GM10266 (cell line): Measurements from ENCODE around the gene VIL1.

Experiments used
- DNase-seq: peaks from one replicate; pipeline ENCODE4 v3.0.0; 2012; ENCODE audit errors: extremely low spot score
- TF ChIP-seq, protein P1 (sequence below): IDR thresholded peaks from 2 replicates; pipeline ENCODE4 v1.5.1; 2012; ENCODE audit warnings: mild to moderate bottlenecking, low read depth; ENCODE audit not compliant: control insufficient read depth, insufficient read depth; ENCODE audit errors: missing control alignments

Gene VIL1

DNA sequence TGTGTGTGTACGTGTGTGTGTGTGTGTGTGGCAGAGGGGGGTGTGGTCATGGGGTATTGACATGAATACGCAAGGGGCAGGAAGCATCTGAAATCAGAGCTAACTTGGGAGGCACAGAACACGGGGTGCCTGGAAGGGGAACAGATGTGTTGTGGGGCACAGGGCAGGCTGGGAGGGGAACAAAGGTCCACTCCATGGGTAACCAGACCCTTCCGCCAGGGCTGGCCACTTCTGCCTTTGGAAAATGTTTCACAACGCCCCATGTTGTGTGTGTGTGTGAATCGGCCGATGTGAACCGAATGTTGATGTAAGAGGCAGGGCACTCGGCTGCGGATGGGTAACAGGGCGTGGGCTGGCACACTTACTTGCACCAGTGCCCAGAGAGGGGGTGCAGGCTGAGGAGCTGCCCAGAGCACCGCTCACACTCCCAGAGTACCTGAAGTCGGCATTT is 37.0 kb upstream of the VIL1 start, which contains the start of gene SLC11A1:
TSS of gene SLC11A1 (plus strand) at position 358 of the 451 bp plus-strand sequence. CDS start 96 bp downstream, outside the sequence.
- DNase-seq, result no peak
- TF ChIP-seq, protein P1, sequence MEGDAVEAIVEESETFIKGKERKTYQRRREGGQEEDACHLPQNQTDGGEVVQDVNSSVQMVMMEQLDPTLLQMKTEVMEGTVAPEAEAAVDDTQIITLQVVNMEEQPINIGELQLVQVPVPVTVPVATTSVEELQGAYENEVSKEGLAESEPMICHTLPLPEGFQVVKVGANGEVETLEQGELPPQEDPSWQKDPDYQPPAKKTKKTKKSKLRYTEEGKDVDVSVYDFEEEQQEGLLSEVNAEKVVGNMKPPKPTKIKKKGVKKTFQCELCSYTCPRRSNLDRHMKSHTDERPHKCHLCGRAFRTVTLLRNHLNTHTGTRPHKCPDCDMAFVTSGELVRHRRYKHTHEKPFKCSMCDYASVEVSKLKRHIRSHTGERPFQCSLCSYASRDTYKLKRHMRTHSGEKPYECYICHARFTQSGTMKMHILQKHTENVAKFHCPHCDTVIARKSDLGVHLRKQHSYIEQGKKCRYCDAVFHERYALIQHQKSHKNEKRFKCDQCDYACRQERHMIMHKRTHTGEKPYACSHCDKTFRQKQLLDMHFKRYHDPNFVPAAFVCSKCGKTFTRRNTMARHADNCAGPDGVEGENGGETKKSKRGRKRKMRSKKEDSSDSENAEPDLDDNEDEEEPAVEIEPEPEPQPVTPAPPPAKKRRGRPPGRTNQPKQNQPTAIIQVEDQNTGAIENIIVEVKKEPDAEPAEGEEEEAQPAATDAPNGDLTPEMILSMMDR, result no peak

DNA sequence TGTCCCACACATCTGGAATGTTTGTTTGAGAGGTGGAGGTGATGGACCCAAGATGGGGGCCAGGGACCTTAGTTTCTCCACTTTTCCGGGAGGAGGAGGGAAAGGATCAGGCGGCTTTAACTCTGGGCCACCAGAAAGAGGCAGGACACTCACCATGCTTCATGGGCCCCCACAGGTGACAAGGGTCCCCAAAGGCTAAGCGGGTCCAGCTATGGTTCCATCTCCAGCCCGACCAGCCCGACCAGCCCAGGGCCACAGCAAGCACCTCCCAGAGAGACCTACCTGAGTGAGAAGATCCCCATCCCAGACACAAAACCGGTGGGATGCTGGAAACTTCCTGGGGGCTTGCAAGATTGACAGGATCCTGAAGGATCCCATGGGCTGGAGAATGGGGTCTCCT is 36.1 kb upstream of the VIL1 start:
- TF ChIP-seq, protein P1, result no peak
- no peak for DNase-seq

DNA sequence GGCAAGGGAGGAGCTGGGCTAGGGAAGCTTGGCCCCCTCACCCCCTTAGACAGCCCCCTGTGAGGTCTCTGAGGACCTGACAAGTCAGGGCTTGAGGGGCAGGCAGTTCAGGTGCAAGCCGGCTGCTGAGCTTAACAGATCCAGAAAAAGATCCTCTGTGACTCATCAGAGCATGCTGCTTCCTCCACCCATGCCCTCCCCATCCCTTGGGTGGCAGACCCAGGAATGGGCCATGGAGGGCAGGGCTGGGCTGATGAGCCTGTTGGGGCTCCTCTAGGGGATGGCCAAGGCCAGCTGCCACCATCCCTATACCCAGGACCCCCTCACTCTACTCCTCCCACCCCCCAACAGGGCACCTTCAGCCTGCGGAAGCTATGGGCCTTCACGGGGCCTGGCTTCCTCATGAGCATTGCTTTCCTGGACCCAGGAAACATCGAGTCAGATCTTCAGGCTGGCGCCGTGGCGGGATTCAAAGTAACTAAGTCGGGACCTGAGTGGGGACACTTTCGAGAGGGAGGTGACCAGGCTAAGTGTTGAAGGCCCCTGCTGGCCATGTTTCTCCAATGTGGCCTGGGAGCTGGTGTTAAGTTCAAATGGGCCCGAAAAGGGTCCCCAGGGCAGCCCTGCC is 34.9 kb upstream of the VIL1 start:
- TF ChIP-seq, protein P1, result no peak
- no peak for DNase-seq

DNA sequence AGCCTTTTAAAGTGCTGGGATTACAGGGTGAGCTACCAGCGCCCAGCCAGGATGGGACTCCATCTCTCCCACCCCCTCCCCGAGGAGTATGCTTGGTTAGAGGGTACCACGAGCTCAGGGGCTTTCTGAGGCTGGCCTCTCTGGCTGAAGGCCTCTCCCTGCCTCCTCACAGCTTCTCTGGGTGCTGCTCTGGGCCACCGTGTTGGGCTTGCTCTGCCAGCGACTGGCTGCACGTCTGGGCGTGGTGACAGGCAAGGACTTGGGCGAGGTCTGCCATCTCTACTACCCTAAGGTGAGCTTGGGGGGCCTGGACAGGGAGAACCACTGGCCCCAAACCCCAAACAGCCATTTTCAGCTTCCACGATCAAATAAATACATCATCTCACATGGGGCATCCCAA is 33.9 kb upstream of the VIL1 start:
- no peak for DNase-seq
- TF ChIP-seq, protein P1, result no peak

DNA sequence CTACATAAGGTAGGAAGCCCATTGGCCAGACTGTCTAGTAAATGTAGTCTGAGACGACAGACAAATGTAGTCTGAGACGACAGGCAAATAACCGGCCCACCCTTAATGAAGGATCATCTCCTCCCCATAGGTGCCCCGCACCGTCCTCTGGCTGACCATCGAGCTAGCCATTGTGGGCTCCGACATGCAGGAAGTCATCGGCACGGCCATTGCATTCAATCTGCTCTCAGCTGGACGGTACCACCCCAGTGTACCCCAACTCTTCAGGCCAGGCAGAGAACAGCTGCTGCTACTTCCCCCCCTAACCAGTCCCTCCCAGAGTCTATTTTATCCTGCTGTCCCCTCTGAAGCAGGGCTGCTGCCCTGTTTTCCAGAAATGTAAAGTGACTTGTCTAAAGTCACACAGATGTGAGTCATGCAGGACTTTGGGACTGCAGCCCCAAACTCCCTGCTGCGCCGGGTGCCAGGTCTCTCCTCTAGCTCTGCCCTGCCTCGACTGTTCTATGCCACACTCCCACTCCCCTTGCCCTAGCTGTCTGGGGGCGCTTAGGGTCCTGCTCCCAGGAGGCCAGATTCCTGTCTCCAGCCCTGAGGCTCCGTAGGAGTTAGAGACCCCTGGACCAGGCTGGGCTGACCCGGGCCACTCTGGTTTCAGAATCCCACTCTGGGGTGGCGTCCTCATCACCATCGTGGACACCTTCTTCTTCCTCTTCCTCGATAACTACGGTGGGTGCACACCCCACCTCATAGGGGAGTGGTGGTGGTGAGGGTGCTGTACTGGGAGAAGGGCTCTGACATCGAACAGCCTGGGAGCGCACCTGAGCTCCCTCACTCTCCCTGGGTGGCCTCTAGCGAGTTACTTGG is 32.2 kb upstream of the VIL1 start:
- TF ChIP-seq, protein P1, result no peak
- DNase-seq, result no peak

DNA sequence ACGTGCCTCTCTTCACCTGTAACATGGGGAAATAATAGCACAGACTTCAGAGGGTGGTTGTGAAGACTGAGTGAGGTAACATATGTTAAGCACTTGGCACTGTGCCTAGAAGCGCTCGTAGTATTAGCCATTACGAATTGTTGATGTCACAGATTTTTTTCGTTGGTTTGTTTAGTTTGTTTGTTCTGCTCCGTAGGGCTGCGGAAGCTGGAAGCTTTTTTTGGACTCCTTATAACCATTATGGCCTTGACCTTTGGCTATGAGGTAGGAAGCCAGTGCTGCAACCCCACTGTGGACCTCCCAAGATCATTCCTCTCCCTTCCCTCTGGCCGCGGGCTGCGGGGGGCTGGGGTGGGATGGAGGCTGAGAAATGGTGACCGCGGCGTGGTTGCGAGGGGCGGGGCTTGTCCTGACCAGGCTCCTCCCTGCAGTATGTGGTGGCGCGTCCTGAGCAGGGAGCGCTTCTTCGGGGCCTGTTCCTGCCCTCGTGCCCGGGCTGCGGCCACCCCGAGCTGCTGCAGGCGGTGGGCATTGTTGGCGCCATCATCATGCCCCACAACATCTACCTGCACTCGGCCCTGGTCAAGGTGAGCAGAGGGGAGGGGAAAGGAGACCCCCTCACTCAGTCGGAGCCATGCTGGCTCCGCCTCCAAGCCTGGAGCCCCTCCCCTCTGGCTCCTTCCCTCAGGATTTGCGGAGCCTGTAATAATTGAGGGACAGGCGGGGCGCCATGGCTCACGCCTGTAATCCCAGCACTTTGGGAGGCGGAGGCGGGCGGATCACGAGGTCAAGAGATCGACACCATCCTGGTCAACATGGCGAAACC is 31.3 kb upstream of the VIL1 start:
- TF ChIP-seq, protein P1, result no peak
- no peak for DNase-seq
